ENCODE data around the gene HS3ST3A1.
"Not testable (repeated sequence)": the region's sequence is repeated elsewhere in the genome, so short reads cannot be mapped to it uniquely, and the experiment has no call there.

Gene HS3ST3A1

GRCh38 chr17:13560935-13561334, 40.8 kb downstream of the HS3ST3A1 start:
- no peak for TF ChIP-seq CTCF (IDR thresholded peaks at IDR 0.05)
- no peaks in the 10 kb centered on the region for H3K4me1 ChIP-seq
- H3K36me3 ChIP-seq (ENCODE audit: control insufficient read depth, insufficient read depth, low read length), result no peaks in the 10 kb centered on the region
- no peaks in the 10 kb centered on the region for H3K27me3 ChIP-seq (ENCODE audit: control insufficient read depth, insufficient read depth, low read length)
- H3K4me3 ChIP-seq (ENCODE audit: low read depth, low read length), result no peak overlapping the region
- H3K9me3 ChIP-seq (ENCODE audit: control insufficient read depth, low read length), result no peaks in the 10 kb centered on the region
- H3K4me2 ChIP-seq (ENCODE audit: low read length), result no peak overlapping the region
- H2AFZ ChIP-seq, result no peak overlapping the region
- no peak overlapping the region for H3K9ac ChIP-seq
- H3K27ac ChIP-seq, result no peak overlapping the region
- no peaks in the 10 kb centered on the region for H3K79me2 ChIP-seq

DNA sequence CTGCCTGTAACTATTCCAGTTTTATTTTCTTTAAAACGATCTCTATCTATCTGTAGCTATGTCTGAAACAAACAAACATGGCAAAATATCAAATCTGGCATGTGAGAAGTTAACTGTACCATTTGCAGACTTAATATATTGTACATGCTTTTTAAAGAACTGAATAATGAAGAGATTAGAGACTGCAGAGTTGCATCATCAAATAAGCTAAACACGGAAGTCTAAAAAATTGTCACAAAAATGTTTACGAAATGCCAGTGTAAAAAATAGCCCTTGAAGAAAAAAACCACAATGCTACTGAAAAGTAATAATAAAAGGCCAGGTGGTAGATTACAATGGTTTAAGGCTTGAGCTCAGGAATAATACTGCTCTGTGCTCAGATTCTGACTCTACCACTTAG, 43.1 kb downstream of the HS3ST3A1 start:
- Histone ChIP-seq H3K36me3 (ENCODE audit: control insufficient read depth, insufficient read depth, low read length) (no peaks in the 10 kb centered on the region), H3K9me3 (ENCODE audit: control insufficient read depth, low read length) (no peaks in the 10 kb centered on the region), H3K79me2 (no peaks in the 10 kb centered on the region), H3K27ac (no peak overlapping the region), H3K4me3 (ENCODE audit: low read depth, low read length) (no peak overlapping the region), H3K4me2 (ENCODE audit: low read length) (no peak overlapping the region), H2AFZ (no peak overlapping the region), H3K4me1 (no peaks in the 10 kb centered on the region), H3K9ac (no peak overlapping the region), H3K27me3 (ENCODE audit: control insufficient read depth, insufficient read depth, low read length) (no peaks in the 10 kb centered on the region)
- no peak for TF ChIP-seq CTCF (IDR thresholded peaks at IDR 0.05)

GRCh38 chr17:13557077-13557476, 44.7 kb downstream of the HS3ST3A1 start:
- Histone ChIP-seq H3K9me3 (ENCODE audit: control insufficient read depth, low read length) (no peaks in the 10 kb centered on the region), H3K27ac (no peak overlapping the region), H3K79me2 (no peaks in the 10 kb centered on the region), H3K4me3 (ENCODE audit: low read depth, low read length) (no peak overlapping the region), H3K27me3 (ENCODE audit: control insufficient read depth, insufficient read depth, low read length) (no peaks in the 10 kb centered on the region), H2AFZ (no peak overlapping the region), H3K4me2 (ENCODE audit: low read length) (no peak overlapping the region), H3K9ac (no peak overlapping the region), H3K4me1 (no peaks in the 10 kb centered on the region), H3K36me3 (ENCODE audit: control insufficient read depth, insufficient read depth, low read length) (no peaks in the 10 kb centered on the region)
- TF ChIP-seq CTCF (IDR thresholded peaks at IDR 0.05), result no peak

- TF ChIP-seq CTCF (IDR thresholded peaks at IDR 0.05), result no peak
- H3K9ac ChIP-seq, result no peak overlapping the region
- no peak overlapping the region for H3K27ac ChIP-seq
- H3K4me2 ChIP-seq (ENCODE audit: low read length), result no peak overlapping the region
- no peaks in the 10 kb centered on the region for H3K27me3 ChIP-seq (ENCODE audit: control insufficient read depth, insufficient read depth, low read length)
- no peaks in the 10 kb centered on the region for H3K9me3 ChIP-seq (ENCODE audit: control insufficient read depth, low read length)
- H3K36me3 ChIP-seq (ENCODE audit: control insufficient read depth, insufficient read depth, low read length), result no peaks in the 10 kb centered on the region
- H3K79me2 ChIP-seq, result no peaks in the 10 kb centered on the region
- H3K4me3 ChIP-seq (ENCODE audit: low read depth, low read length), result no peak overlapping the region
- no peaks in the 10 kb centered on the region for H3K4me1 ChIP-seq
- no peak overlapping the region for H2AFZ ChIP-seq
Observed at GRCh38 chr17:13554231-13554630, 47.5 kb downstream of the HS3ST3A1 start.

- Histone ChIP-seq H3K9me3 (ENCODE audit: control insufficient read depth, low read length) (no peaks in the 10 kb centered on the region), H3K27me3 (ENCODE audit: control insufficient read depth, insufficient read depth, low read length) (no peaks in the 10 kb centered on the region), H3K79me2 (no peaks in the 10 kb centered on the region), H3K4me3 (ENCODE audit: low read depth, low read length) (no peak overlapping the region), H3K27ac (no peak overlapping the region), H3K36me3 (ENCODE audit: control insufficient read depth, insufficient read depth, low read length) (no peaks in the 10 kb centered on the region), H3K9ac (no peak overlapping the region), H2AFZ (no peak overlapping the region), H3K4me2 (ENCODE audit: low read length) (no peak overlapping the region), H3K4me1 (no peaks in the 10 kb centered on the region)
- no peak for TF ChIP-seq CTCF (IDR thresholded peaks at IDR 0.05)
Observed at GRCh38 chr17:13550291-13550690, 51.4 kb downstream of the HS3ST3A1 start.

GRCh38 chr17:13548576-13548975, 53.2 kb downstream of the HS3ST3A1 start:
- H3K79me2 ChIP-seq; H3K9ac ChIP-seq; H3K4me2 ChIP-seq (ENCODE audit: low read length); H3K9me3 ChIP-seq (ENCODE audit: control insufficient read depth, low read length); H3K4me3 ChIP-seq (ENCODE audit: low read depth, low read length); H3K36me3 ChIP-seq (ENCODE audit: control insufficient read depth, insufficient read depth, low read length); H3K27ac ChIP-seq; H3K27me3 ChIP-seq (ENCODE audit: control insufficient read depth, insufficient read depth, low read length); H3K4me1 ChIP-seq; H2AFZ ChIP-seq: not testable (repeated sequence)
